GM19455 (cell line): ENCODE measurements around the gene ATPAF1.

ENCODE experiments used
- ATAC-seq: cut with Tn5 transposase; IDR thresholded peaks from one replicate; pipeline ENCODE4 v1.9.1; 2021; ENCODE audit not compliant: unreplicated experiment

Gene ATPAF1

DNA sequence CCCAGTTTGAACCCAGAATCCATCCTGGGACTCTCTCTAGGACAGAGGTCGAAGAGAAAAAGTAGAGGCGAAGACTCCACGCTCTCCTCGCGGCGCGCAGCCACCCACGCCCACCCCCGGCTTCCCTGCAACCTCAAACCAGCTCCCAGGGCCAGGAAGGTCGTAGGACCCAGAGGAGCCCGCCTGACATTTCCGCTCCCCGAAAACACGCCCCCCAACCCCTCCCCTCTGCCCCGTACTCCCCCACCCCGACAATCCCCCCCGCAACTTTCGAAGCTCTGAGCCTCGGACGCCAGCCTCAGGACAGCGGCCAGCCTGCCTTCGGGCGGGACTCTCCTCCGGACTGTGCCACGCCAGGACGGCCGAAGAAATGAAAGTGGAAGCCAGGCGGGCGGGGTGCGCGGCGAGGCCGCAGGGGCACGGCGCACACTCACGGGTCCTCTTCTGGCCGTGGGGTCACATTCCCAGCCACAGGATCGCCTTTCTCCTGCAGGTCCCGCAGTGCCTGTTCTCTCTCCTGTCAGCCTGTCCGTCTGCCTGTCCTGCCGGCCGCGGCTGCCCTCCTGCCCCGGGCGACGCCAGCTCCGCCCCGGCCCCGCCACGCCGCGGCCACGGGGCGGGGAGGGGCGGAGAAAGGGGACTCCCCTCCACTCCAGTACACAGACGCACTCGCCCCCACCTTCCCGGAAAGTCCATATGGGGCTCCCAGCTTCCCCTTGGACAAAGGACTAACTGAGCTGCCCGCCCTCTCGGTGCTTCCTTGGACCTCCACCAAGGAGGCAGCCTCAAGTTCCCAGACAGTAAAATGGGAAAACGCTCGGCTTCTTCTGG is 51.7 kb downstream of the ATPAF1 start, which contains the start of gene MOB3C:
TSS of gene MOB3C (minus strand) at position 535 of the 831 bp plus-strand sequence. CDS start 3,490 bp downstream, outside the sequence.
- peak; percentile 76 for ATAC-seq

- ATAC-seq = no peak
Measured at GRCh38 chr1:46615735-46616134, 52.4 kb downstream of the ATPAF1 start.

DNA sequence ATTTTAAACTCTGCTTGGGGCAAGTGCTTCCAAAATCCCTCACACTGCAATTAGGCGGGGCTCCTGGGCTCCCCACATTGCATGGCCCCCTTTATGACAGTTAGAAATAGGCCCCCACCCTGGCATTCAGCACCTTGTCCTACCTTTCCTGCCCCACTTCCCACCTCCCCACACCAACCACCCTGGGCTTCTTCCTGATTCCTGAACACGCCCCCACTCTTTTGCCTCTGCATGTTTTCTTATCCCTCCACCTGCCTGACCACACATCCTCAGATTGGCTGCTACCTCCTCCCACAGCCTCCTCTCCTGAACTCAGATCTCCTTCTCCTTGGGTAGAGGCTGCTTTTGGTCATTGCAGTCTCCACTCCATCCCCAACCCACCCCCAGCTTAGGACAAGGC is 53.1 kb downstream of the ATPAF1 start:
- no peak for ATAC-seq

DNA sequence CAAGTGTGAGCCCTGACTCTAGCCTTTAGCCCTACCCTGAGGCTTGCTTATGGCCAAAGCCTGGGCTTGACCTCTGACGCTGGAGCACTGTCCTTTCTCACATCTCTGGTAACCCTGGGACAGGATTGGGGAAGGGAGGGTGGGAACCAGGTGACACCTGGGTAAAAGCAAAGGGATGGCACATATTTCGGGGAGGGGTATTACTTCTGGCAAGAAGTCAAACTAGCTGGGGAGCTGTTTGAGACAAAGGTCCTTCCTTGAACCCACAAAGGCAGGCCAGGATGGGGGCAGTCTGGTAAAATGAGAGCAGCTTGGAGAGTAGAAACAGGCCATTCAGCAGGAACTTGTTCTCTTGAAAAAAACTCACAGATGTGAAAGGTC is 53.6 kb downstream of the ATPAF1 start:
- no peak for ATAC-seq

DNA sequence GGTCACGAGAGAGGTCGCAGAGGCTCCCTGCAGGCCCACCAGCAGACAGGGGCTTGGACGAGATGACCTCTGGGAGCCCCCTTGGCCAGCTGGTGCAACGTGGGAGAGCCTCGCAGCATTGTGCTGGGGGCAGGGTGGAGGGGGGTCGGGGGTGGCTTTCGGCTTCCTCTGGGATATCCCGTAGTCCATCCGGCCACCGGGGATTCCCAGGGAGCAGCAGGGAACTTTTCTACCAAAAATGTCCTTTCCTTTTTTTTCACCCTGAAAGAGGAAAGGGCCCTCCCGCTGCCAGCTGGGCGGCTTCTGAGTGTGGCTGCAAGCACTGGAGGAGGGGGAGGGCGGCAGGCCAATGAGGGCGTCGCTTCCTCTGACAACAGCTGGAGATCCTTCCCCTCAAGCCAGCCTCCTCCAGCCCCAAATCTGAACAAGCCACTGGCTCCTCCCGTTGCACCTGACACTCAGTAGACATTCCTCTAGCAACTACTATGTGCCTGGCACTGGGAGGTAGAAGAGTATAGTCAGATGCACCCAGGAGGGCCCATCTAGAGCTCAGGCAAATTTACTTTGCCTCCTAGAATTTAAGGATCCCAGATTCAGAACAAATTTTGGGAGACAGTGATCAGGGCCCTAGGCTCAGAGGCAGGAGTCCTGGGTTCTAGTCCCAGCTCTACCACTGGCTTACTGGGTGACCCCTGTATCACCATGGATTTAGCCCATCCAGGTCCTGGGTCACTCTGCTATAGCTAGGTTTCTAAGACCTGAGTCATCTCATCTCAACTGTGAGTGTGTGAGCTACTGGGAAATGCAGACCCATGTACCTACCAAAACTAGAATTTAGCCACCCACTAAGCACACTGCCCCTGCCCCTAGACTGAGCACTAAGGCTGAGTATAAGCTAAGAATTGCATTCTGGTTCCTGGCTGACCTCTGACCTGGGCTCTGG is 54.2 kb downstream of the ATPAF1 start:
- ATAC-seq = no peak

GRCh38 chr1:46612937-46613660 is 55.1 kb downstream of the ATPAF1 start:
- ATAC-seq = no peak

GRCh38 chr1:46611691-46612221 is 56.4 kb downstream of the ATPAF1 start:
- no peak for ATAC-seq

- ATAC-seq = no peak
Measured at GRCh38 chr1:46607345-46608130, 60.6 kb downstream of the ATPAF1 start.

- no peak for ATAC-seq
Measured at GRCh38 chr1:46606255-46606965, 61.8 kb downstream of the ATPAF1 start.

GRCh38 chr1:46605232-46605631 is 62.9 kb downstream of the ATPAF1 start:
- no peak for ATAC-seq

GRCh38 chr1:46603858-46604549 is 64.2 kb downstream of the ATPAF1 start, which contains the start of gene MKNK1:
Gene MKNK1, minus strand, starts transcription at chr1:46604268. Its CDS starts 20,941 bp downstream, at chr1:46583327.
- ATAC-seq = peak; percentile 94

GRCh38 chr1:46603481-46603857 is 64.7 kb downstream of the ATPAF1 start:
- no peak for ATAC-seq

- ATAC-seq = no peak
Measured at GRCh38 chr1:46601257-46602007, 66.7 kb downstream of the ATPAF1 start.

GRCh38 chr1:46599059-46599970 is 68.8 kb downstream of the ATPAF1 start:
- ATAC-seq = no peak

DNA sequence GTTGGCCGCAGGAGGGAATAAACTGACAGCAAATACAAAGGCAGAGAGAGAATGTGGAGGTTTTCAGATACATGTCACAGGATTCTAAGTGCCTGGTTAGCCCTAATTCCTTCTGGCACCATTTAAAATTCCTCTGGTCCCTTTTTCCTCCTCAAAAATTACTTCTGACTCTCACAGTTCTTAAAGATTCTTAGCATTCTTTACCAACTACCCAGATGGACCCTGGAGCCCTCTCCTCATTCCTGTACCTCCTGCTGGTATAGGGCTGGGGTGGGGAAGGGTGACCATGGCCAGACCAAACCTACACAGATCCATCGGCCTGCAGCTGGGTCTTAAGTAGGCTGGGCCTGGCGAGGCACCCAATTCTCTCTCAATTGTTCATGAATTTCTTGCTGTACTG is 71.3 kb downstream of the ATPAF1 start:
- no peak for ATAC-seq

GRCh38 chr1:46596036-46596435 is 72.1 kb downstream of the ATPAF1 start:
- no peak for ATAC-seq

DNA sequence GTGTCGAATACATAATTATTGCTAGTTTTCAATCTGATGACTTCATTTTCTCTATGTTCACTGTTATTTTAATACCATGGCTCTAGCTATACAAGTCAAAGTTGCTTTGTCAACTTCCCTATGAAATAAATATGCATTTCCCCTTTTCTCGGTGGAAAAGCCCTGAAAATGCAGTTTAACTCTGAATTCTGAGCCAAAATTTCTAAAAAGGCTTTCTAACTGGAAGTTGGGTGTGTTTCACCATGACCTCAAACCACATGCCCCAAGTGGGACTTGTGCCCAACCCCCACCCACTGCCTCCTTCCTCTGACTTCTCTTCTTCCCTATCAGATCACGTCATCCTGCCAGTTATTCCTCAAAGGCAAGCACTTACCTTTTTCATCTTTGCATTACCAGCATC is 73.0 kb downstream of the ATPAF1 start:
- ATAC-seq = no peak
